Epithelial cell of proximal tubule (primary cell): ENCODE data around the gene ANKRD44. TPM values are rescaled to one million over a fixed set of nuclear protein-coding genes. Genes with fewer than 3 reads are reported as not detected.

Source experiments
- DNase-seq: peaks from one replicate; pipeline ENCODE4 v3.0.0-alpha.2; 2011; ENCODE audit warnings: low read depth
- H3K4me3 ChIP-seq: 2 replicates; pipeline ENCODE4 v1.5.1; 2011; ENCODE audit warnings: low read depth, mild to moderate bottlenecking, low read length
- CTCF ChIP-seq: conservative IDR thresholded peaks from 2 replicates; pipeline ENCODE4 v1.5.1; 2012; ENCODE audit warnings: low read depth, mild to moderate bottlenecking, low read length
- total RNA-seq: library from RNA; depleted of rRNA; stranded (reverse); fragments of >200 nt; gene quantifications from 2 replicates; pipeline ENCODE4 v1.2.3, GENCODE V29; 2015

Gene ANKRD44
- total RNA-seq, 1 donor from 2014 or later: 1.7 TPM

- no peak for DNase-seq
- no peak overlapping the region for H3K4me3 ChIP-seq
- TF ChIP-seq CTCF: no peak
These were observed 314.7 kb downstream of the ANKRD44 start for GRCh38 chr2:196995757-196996314.

GRCh38 chr2:196994764-196995163 is 315.8 kb downstream of the ANKRD44 start:
- DNase-seq: no peak
- no peak overlapping the region for H3K4me3 ChIP-seq
- no peak for TF ChIP-seq CTCF

- DNase-seq: no peak
- no peak overlapping the region for H3K4me3 ChIP-seq
- TF ChIP-seq CTCF: no peak
These were observed 317.0 kb downstream of the ANKRD44 start for GRCh38 chr2:196993617-196994016.

GRCh38 chr2:196992466-196992865 is 318.1 kb downstream of the ANKRD44 start:
- no peak for TF ChIP-seq CTCF
- no peak for DNase-seq

GRCh38 chr2:196990788-196991461 is 319.7 kb downstream of the ANKRD44 start:
- DNase-seq: no peak
- no peak for TF ChIP-seq CTCF
- H3K4me3 ChIP-seq: no peak overlapping the region

More at GRCh38 chr2:196992466-196992865, 318.1 kb downstream of the ANKRD44 start:
- H3K4me3 ChIP-seq: no peak overlapping the region

- DNase-seq: no peak
- H3K4me3 ChIP-seq: no peak overlapping the region
- no peak for TF ChIP-seq CTCF
These were observed 320.5 kb downstream of the ANKRD44 start for GRCh38 chr2:196990092-196990491.

GRCh38 chr2:196989496-196989895 is 321.1 kb downstream of the ANKRD44 start:
- no peak for TF ChIP-seq CTCF
- no peak for DNase-seq
- H3K4me3 ChIP-seq: no peak overlapping the region
